CD4-positive, alpha-beta memory T cell (primary cell): ENCODE data around the gene TMED6. TPM values are rescaled to one million over a fixed set of nuclear protein-coding genes. Genes with fewer than 3 reads are reported as not detected.
"Not testable (repeated sequence)": the region's sequence is repeated elsewhere in the genome, so short reads cannot be mapped to it uniquely, and the experiment has no call there.

Experiments used
- CTCF ChIA-PET: fragments of 350-600 bp; sonication (Branson Sonifier 250); formaldehyde crosslinking; loops from one replicate; lab custom pipeline; 2021; ENCODE audit warnings: inconsistent platforms; ENCODE audit not compliant: partially characterized antibody; lab: Charles Lee
- POLR2A ChIA-PET: fragments of 350-600 bp; sonication (Branson Sonifier 250); formaldehyde crosslinking; loops from one replicate; lab custom pipeline; 2021; ENCODE audit not compliant: partially characterized antibody; lab: Charles Lee
- DNase-seq, 5 donors: peaks; one replicate each; pipeline versions ENCODE4 v3.0.0 to v3.0.0-alpha.2; 2020 to 2022; ENCODE audit warnings: mixed read lengths in 1 of 5
- H3K27ac ChIP-seq: one replicate; pipeline ENCODE4 v1.7.0; 2013; ENCODE audit warnings: low read depth, low read length
- H3K27me3 ChIP-seq: 2 replicates; pipeline ENCODE4 v1.7.0; 2013; ENCODE audit warnings: mild to moderate bottlenecking, low read length, moderate library complexity; ENCODE audit not compliant: insufficient read depth
- H3K36me3 ChIP-seq: 2 replicates; pipeline ENCODE4 v1.7.0; 2013; ENCODE audit warnings: mild to moderate bottlenecking, low read length, moderate library complexity; ENCODE audit not compliant: insufficient read depth
- H3K4me1 ChIP-seq: 2 replicates; pipeline ENCODE4 v1.7.0; 2013; ENCODE audit warnings: mild to moderate bottlenecking, low read length, moderate library complexity; ENCODE audit not compliant: insufficient read depth
- H3K4me3 ChIP-seq, 2 donors: one replicate each; pipeline ENCODE4 v1.7.0; 2013; ENCODE audit warnings: low read length in 2 of 2, mild to moderate bottlenecking in 1 of 2
- H3K9me3 ChIP-seq, 2 donors: one replicate each; pipeline ENCODE4 v1.7.0; 2013; ENCODE audit warnings: low read length in 2 of 2, control low read depth in 1 of 2; ENCODE audit not compliant: control insufficient read depth in 1 of 2
- H3K27ac Mint-ChIP-seq, 7 donors: one replicate each; pipeline ENCODE4 v1.8.0; 2020 to 2021; ENCODE audit warnings: mixed read lengths in 7 of 7, mild to moderate bottlenecking in 6 of 7, inconsistent platforms in 3 of 7, moderate library complexity in 3 of 7
- H3K27me3 Mint-ChIP-seq, 2 donors: one replicate each; pipeline ENCODE4 v1.8.0; 2020 to 2021; ENCODE audit warnings: mixed read lengths in 2 of 2
- H3K36me3 Mint-ChIP-seq, 2 donors: one replicate each; pipeline ENCODE4 v1.8.0; 2020 to 2021; ENCODE audit warnings: mixed read lengths in 2 of 2, inconsistent platforms in 1 of 2, mild to moderate bottlenecking in 1 of 2
- H3K4me1 Mint-ChIP-seq, 4 donors: one replicate each; pipeline ENCODE4 v1.8.0; 2020 to 2021; ENCODE audit warnings: mixed read lengths in 4 of 4, mild to moderate bottlenecking in 1 of 4
- H3K4me3 Mint-ChIP-seq, 8 donors: one replicate each; pipeline ENCODE4 v1.8.0; 2020 to 2021; ENCODE audit warnings: mixed read lengths in 8 of 8, mild to moderate bottlenecking in 7 of 8, moderate library complexity in 6 of 8, inconsistent platforms in 3 of 8
- H3K9me3 Mint-ChIP-seq, 8 donors: one replicate each; pipeline ENCODE4 v1.8.0; 2020 to 2021; ENCODE audit warnings: mixed read lengths in 8 of 8, mild to moderate bottlenecking in 5 of 8, inconsistent platforms in 3 of 8, moderate library complexity in 1 of 8
- intact Hi-C: fragments of 100-400 bp; cut with micrococcal nuclease; formaldehyde crosslinking; loops from one replicate; pipeline ENCODE4 v1.15.1; 2023
- polyA plus RNA-seq, 2 donors: library from polyadenylated mRNA; unstranded; fragments of 300-500 nt; fragmentation: Illumina TruSeq; gene quantifications; one replicate each; pipeline ENCODE4 v1.2.3, GENCODE V29; 2021
- total RNA-seq, 2 experiments: library from RNA; stranded (reverse); gene quantifications; one replicate each; pipeline ENCODE4 v1.2.3, GENCODE V29; 2021

Gene TMED6
- total and polyA plus RNA-seq, 4 experiments from 2014 or later, result 0.30 to 5.4 (median 2.5) TPM; not detected in 1

DNA sequence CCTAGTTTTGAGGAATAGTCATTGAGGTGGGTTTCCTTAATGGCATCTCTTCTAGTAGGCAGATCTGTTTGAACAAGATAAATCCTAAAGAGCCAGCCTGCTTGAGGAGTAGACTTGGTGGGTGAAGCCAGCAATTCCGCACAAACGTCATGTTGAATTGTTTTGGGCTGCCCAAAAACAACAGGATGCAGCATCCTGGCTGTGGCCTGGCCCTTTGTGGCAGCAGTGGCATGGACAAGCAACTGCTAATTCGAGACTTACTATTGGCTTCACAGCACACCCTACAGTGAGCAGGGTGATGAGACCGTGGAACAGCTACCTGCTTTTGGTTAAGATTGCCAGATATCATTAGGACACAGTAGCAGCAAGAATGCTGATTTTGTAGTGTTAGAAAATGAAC, 49.7 kb downstream of the TMED6 start:
- H3K27me3 Mint-ChIP-seq, result no peaks in the 10 kb centered on the region
- H3K36me3 Mint-ChIP-seq, result peaks cover 17 to 33% of the 10 kb centered on the region in 2 donors
- ChIA-PET POLR2A (interaction anchor here (1.1 kb wide), 1 partner anchor 9 kb away, joined by 3 read pairs; the partner anchor contains the start of gene VPS4A), CTCF (interaction anchor here (0.9 to 1.6 kb wide), 2 partner anchors 14 to 16 kb away, joined by 4 to 5 read pairs; no protein-coding TSS in a partner anchor)
- Histone ChIP-seq H3K4me3 (no peak overlapping the region), H3K27ac (no peak overlapping the region), H3K27me3 (no peaks in the 10 kb centered on the region), H3K9me3 (no peaks in the 10 kb centered on the region), H3K36me3 (peaks cover 17% of the 10 kb centered on the region), H3K4me1 (no peaks in the 10 kb centered on the region)
- H3K27ac Mint-ChIP-seq, result peak overlapping the region in 1 of 7 donors; percentile 8
- intact Hi-C loops, result no loop called here
- H3K9me3 Mint-ChIP-seq, result no peaks in the 10 kb centered on the region
- no peak overlapping the region for H3K4me3 Mint-ChIP-seq
- H3K4me1 Mint-ChIP-seq, result no peaks in the 10 kb centered on the region
- no peak for DNase-seq

DNA sequence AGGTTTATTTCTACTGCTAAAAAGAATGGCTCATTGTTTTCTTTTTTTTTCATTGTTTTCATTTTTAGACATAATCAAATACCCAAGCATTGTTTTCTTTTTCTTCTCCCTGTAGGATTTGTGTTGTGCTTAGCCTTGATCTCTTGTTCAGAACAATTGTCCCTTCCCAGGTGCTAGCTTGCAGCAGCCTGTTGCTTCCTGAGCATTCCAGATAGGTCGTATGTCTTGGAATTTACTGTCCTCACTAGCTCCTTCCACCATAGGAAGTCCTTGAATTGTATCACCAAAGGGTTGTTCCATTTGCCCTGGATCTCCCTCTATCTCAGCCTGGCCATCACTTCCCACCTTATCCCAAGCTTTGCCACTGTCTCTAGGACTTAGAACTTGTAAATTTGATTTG, 50.4 kb downstream of the TMED6 start:
- Mint-ChIP-seq H3K36me3 (peaks cover 17 to 34% of the 10 kb centered on the region in 2 donors), H3K27me3 (no peaks in the 10 kb centered on the region), H3K4me1 (no peaks in the 10 kb centered on the region), H3K27ac (peak overlapping the region in 2 of 7 donors; percentile 30 to 83), H3K9me3 (no peaks in the 10 kb centered on the region), H3K4me3 (no peak overlapping the region)
- CTCF ChIA-PET, result interaction anchor here (1.6 kb wide), 1 partner anchor 13 kb away, joined by 5 read pairs; no protein-coding TSS in a partner anchor
- H3K4me3 ChIP-seq, result no peak overlapping the region
- DNase-seq, result no peak
- intact Hi-C loops, result no loop called here
- H3K27ac ChIP-seq, result no peak overlapping the region
- H3K9me3 ChIP-seq, result no peaks in the 10 kb centered on the region
- POLR2A ChIA-PET, result interaction anchor here (0.6 kb wide), 1 partner anchor 108 kb away, joined by 3 read pairs; no protein-coding TSS in a partner anchor
- no peaks in the 10 kb centered on the region for H3K27me3 ChIP-seq
- H3K36me3 ChIP-seq, result peaks cover 17% of the 10 kb centered on the region
- no peaks in the 10 kb centered on the region for H3K4me1 ChIP-seq

DNA sequence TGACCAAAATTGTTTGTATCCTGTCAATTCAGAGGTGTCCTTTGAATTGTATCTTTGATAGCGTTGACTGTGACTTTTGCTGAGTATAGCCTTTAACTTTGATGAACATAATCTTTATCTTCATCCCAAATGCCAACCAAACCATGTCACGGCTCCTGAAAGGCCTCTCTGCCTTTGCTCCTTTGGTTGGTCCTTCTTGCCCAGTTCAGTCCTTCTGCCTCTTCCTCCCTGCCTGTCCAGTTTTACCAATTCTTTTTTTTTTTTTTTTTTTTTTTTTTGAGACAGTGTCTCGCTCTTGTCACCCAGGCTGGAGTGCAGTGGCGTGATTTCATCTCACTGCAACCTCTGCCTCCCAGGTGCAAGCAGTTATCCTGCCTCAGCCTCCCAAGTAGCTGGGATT, 53.3 kb downstream of the TMED6 start:
- ChIA-PET POLR2A (no interaction called here), CTCF (interaction anchor here (1.5 kb wide), 1 partner anchor 11 kb away, joined by 5 read pairs; no protein-coding TSS in a partner anchor)
- H3K9me3 ChIP-seq, result no peaks in the 10 kb centered on the region
- no peak for DNase-seq
- intact Hi-C loops, result no loop called here
- no peaks in the 10 kb centered on the region for H3K9me3 Mint-ChIP-seq
- H3K27ac Mint-ChIP-seq, result peak overlapping the region in 2 of 7 donors; percentile 29 to 30
- H3K36me3 Mint-ChIP-seq, result peaks cover 17 to 32% of the 10 kb centered on the region in 2 donors
- peaks cover 17% of the 10 kb centered on the region for H3K36me3 ChIP-seq
- no peak overlapping the region for H3K4me3 ChIP-seq
- H3K4me1 ChIP-seq, result no peaks in the 10 kb centered on the region
- H3K27me3 ChIP-seq, result no peaks in the 10 kb centered on the region
- no peak overlapping the region for H3K4me3 Mint-ChIP-seq
- peaks cover 0 to 4% (median 2%) of the 10 kb centered on the region in 4 donors for H3K4me1 Mint-ChIP-seq
- no peaks in the 10 kb centered on the region for H3K27me3 Mint-ChIP-seq
- no peak overlapping the region for H3K27ac ChIP-seq

DNA sequence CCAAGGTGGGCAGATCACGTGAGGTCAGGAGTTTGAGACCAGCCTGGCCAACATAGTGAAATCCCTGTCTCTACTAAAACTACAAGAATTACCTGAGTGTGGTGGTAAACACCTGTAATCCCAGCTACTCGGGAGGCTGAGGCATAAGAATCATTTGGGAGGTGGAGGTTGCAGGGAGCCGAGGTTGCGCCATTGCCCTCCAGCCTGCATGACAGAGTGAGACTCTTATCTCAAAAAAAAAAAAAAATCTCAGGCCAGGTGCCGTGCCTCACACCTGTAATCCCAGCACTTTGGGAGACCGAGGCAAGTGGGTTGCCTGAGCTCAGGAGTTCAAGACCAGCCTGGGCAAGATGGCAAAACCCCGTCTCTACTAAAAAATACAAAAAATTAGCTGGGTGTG, 54.8 kb downstream of the TMED6 start:
- H3K27ac ChIP-seq, H3K4me3 ChIP-seq, H3K4me3 Mint-ChIP-seq, H3K9me3 ChIP-seq, DNase-seq, H3K9me3 Mint-ChIP-seq, H3K27me3 Mint-ChIP-seq, POLR2A ChIA-PET, H3K27me3 ChIP-seq, H3K4me1 ChIP-seq, H3K4me1 Mint-ChIP-seq, H3K27ac Mint-ChIP-seq, intact Hi-C loops: not testable (repeated sequence)
- peaks cover 16% of the 10 kb centered on the region for H3K36me3 ChIP-seq
- peaks cover 14 to 27% of the 10 kb centered on the region in 2 donors for H3K36me3 Mint-ChIP-seq
- CTCF ChIA-PET, result interaction anchor here (0.7 to 1.5 kb wide), 2 partner anchors 9 to 174 kb away, joined by 4 to 5 read pairs; no protein-coding TSS in a partner anchor

DNA sequence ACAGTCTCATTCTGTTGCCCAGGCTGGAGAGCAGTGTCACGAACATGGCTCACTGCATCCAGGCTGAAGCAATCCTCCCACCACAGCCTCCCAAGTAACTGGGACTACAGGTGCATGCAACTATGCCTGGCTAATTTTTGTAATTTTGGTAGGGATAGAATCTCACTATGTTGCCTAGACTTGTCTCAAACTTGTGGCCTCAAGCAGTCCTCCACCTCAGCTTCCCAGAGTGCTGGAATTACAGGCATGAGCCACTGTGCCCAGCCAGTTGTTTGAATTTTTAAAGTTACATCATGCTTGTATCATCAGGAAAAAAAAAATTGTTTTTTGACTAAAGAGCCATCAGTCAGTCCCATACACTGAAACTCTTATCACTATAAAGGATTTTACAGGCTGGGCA, 57.5 kb downstream of the TMED6 start:
- no peaks in the 10 kb centered on the region for H3K9me3 Mint-ChIP-seq
- Histone ChIP-seq H3K4me1 (no peaks in the 10 kb centered on the region), H3K27me3 (no peaks in the 10 kb centered on the region), H3K4me3 (no peak overlapping the region), H3K27ac (no peak overlapping the region), H3K9me3 (no peaks in the 10 kb centered on the region), H3K36me3 (no peaks in the 10 kb centered on the region)
- H3K4me1 Mint-ChIP-seq, result peaks cover 0 to 4% (median 2%) of the 10 kb centered on the region in 4 donors
- H3K4me3 Mint-ChIP-seq, result no peak overlapping the region
- ChIA-PET CTCF (no interaction called here), POLR2A (no interaction called here)
- H3K36me3 Mint-ChIP-seq, result peaks cover 6 to 10% of the 10 kb centered on the region in 2 donors
- no peak for DNase-seq
- no peaks in the 10 kb centered on the region for H3K27me3 Mint-ChIP-seq
- intact Hi-C loops, result no loop called here
- no peak overlapping the region for H3K27ac Mint-ChIP-seq

DNA sequence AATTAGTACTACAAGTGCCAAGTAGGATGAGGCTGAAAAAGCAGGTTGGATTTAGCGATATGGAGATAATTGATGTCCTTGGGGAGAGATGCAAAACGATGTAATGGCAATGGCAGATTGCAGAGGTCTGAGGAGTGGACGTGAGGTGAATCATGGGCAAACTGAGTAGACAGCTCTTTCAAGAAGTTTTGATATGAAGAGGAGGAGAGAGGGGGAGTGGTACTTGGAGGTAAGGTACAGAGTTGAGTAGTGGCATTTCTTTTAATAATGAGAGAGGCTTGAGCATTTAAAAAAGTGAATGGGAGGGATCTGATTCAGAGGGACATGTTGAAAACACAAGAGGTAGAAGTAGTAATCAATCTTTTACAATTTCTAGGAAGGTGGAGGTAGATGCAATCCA, 58.2 kb downstream of the TMED6 start:
- Histone ChIP-seq H3K27ac (no peak overlapping the region), H3K9me3 (no peaks in the 10 kb centered on the region), H3K4me1 (no peaks in the 10 kb centered on the region), H3K4me3 (no peak overlapping the region), H3K27me3 (no peaks in the 10 kb centered on the region), H3K36me3 (no peaks in the 10 kb centered on the region)
- no peaks in the 10 kb centered on the region for H3K9me3 Mint-ChIP-seq
- intact Hi-C loops, result no loop called here
- H3K36me3 Mint-ChIP-seq, result peaks cover 3 to 10% of the 10 kb centered on the region in 2 donors
- H3K4me1 Mint-ChIP-seq, result peaks cover 0 to 4% (median 2%) of the 10 kb centered on the region in 4 donors
- DNase-seq, result no peak
- ChIA-PET POLR2A (no interaction called here), CTCF (interaction anchor here (11.1 kb wide), 1 partner anchor 143 kb away, joined by 297 read pairs; no protein-coding TSS in a partner anchor)
- H3K27ac Mint-ChIP-seq, result peak overlapping the region in 5 of 7 donors; percentile 1 to 88 (median 37)
- no peaks in the 10 kb centered on the region for H3K27me3 Mint-ChIP-seq
- H3K4me3 Mint-ChIP-seq, result peak overlapping the region in 1 of 8 donors; percentile 0
